ENCODE measurements around the gene MCAM.

Gene MCAM

GRCh38 chr11:119262668-119263351 lies 54.1 kb downstream of the MCAM start:
- DNase-seq (no peak), ATAC-seq (peak; percentile 89)

GRCh38 chr11:119258983-119259382 lies 57.9 kb downstream of the MCAM start:
- DNase-seq (no peak), ATAC-seq (no peak)

Measured in stimulated activated naive CD8-positive, alpha-beta T cell treated with anti-CD3 and anti-CD28 coated beads, Interleukin-15, Interleukin-2, amounts not matched to agents 100 U/mL and 50 U/mL, for 24 hours (primary cell).